OCI-LY1 (cell line): Measurements from ENCODE around the gene DCAF16.

Experiments
- CTCF ChIP-seq: fragments of 200-600 bp; sonication (generic), shearing (Covaris generic); IDR thresholded peaks from 2 replicates; pipeline ENCODE4 v1.5.1; 2017; ENCODE audit warnings: mild to moderate bottlenecking, antibody characterized with exemption, low read length, moderate library complexity, mixed read lengths
- EZH2 ChIP-seq: fragments of 200-600 bp; sonication (generic), shearing (Covaris generic); IDR thresholded peaks from 2 replicates; pipeline ENCODE4 v1.8.0; 2017; ENCODE audit warnings: borderline replicate concordance, mixed run types, mild to moderate bottlenecking, antibody characterized with exemption, low read length, moderate library complexity, mixed read lengths

DNA sequence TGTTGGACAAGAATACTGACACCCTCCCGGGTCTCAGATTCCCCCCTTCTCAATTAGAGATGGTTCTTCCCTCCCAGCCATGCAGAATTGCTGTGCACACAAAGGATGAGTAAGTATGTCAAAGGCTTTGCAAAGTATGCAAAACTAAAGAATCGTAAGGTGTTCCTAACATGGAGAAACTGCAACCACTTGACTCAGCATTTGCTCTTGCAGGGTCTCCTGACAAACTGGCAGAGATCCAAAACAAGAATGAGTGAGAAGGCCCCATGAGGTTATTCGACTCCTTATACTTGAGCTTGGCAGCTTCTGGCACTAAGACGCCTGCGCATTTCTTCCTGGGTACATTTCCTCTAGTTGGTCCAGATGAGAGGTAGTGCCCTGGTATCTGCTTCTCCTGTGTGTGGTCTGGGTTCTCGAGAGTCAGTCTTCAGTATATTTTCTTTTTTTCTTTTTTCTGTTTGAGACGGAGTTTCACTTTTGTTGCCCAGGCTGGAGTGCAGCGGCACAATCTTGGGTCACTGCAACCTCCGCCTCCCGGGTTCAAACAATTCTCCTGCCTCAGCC lies 37.3 kb downstream of the DCAF16 start:
- TF ChIP-seq CTCF = no peak
- no peak for TF ChIP-seq EZH2
